Left lobe of liver (tissue), 2 donors: ENCODE results near the gene HAUS6. TPM values are rescaled to one million over a fixed set of nuclear protein-coding genes. Genes with fewer than 3 reads are reported as not detected.
A peak's percentile ranks its signal among the peaks of the same experiment; 100 is the strongest.
"Not testable (repeated sequence)": the region's sequence is repeated elsewhere in the genome, so short reads cannot be mapped to it uniquely, and the experiment has no call there.

Source experiments
- ATAC-seq: fragments of 200-7000 bp; cut with Tn5 transposase; one replicate; pipeline ENCODE4 v1.9.1; 2020; ENCODE audit warnings: mild to moderate bottlenecking, moderate library complexity
- DNase-seq: peaks from one replicate; pipeline ENCODE4 v3.0.0-alpha.2; 2020; ENCODE audit warnings: low spot score
- total RNA-seq: library from RNA; stranded (reverse); gene quantifications from one replicate; pipeline ENCODE4 v1.2.1, GENCODE V29; 2021
- donor health status: DM: no; HTN: no; CAD: no; lungs with moderate emphysema.
- donor health status: DM: no; HTN: yes; CAD: no.

Gene HAUS6, protein sequence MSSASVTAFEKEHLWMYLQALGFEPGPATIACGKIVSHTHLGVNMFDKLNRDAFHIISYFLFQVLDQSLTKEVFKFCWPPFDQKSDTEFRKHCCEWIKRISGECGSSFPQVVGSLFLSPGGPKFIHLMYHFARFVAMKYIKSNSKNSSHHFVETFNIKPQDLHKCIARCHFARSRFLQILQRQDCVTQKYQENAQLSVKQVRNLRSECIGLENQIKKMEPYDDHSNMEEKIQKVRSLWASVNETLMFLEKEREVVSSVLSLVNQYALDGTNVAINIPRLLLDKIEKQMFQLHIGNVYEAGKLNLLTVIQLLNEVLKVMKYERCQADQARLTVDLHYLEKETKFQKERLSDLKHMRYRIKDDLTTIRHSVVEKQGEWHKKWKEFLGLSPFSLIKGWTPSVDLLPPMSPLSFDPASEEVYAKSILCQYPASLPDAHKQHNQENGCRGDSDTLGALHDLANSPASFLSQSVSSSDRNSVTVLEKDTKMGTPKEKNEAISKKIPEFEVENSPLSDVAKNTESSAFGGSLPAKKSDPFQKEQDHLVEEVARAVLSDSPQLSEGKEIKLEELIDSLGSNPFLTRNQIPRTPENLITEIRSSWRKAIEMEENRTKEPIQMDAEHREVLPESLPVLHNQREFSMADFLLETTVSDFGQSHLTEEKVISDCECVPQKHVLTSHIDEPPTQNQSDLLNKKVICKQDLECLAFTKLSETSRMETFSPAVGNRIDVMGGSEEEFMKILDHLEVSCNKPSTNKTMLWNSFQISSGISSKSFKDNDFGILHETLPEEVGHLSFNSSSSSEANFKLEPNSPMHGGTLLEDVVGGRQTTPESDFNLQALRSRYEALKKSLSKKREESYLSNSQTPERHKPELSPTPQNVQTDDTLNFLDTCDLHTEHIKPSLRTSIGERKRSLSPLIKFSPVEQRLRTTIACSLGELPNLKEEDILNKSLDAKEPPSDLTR
- total RNA-seq: 2.6 TPM

DNA sequence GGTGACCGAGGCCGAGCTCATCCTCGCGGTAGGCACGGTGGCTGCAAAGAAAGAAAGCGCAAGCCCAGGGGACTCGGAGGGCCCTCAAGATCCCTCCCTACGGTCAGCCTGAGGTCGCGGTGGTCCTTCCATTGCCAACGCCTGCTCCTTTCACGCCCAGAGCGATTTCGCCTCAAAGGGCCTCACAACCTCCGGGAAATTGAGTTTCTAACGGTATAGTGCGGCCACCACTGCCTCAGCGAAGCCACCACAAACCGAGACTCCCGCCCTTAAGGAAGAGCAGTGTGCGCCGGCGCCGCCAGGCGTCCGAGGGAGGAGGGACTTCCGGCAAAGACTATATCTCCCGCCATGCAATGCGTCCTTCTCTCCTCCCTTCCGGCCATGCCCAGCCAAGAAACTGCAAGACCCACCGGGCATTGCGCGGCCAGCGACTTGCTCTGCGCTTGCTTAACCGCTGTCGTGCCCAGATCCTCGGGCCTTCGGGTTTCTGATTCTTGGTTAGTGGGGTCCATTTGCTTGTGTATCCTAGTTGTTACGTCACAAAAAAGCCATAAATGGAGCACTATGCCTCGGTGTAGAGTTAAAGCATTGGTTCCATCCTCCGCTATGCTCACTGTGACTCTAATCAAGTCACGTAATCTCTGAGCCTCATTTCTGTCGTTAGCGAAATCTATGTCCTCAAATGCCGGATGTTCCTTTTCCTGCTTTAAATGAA is at the start of gene HAUS6:
Gene HAUS6, minus strand, starts transcription at position 274 of the 715 bp plus-strand sequence. Its CDS starts 253 bp downstream, at position 21.
- DNase-seq (peak; percentile 97), ATAC-seq (peak; percentile 99)

DNA sequence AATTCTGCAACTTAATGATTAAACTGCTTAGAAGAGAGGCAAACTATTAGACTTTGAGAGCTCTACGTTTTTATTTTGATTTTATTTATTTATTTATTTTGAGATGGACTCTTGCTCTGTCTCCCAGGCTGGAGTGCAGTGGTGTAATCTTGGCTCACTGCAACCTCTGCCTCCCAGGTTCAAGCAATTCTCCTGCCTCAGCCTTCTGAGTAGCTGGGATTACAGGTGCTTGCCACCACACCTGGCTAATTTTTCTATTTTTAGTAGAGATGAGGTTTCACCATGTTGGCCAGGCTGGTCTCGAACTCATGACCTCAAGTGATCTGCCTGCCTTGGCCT is 49.4 kb upstream of the HAUS6 start:
- not testable (repeated sequence) for DNase-seq, ATAC-seq

DNA sequence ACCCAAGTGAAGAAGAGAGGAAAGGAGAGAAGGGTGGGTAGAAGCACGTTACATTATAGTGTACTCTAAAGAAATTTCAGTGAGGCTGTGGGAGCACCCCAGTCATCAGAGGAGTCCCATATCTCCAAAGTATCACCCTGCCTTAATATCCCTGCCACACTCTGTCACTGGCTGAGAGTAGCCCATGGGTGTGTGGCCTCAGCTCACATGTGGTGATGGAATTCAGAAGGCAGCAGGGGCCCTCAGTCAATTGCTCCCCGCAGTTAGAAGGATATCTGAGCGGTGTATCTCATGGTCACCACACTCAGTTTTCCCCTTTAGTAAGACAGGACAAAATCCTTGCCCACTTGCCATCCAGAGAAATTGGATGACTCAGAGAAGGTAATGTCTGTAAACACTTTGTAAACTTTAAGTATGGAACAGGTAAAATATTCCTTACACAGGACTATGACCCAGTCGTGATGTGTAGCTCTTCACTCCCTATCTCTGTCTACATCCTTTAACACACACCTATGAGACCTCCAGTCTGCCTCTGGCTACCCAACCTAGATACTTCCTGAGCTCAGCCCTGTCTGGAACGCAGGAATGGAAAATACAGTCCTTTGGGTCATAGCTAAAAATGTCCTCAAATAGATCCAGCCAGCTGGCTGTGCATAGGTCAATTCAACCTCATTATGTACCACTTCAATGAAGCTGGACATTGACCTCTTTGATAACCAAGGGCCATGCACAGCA is 48.9 kb upstream of the HAUS6 start:
- peak; percentile 83 for DNase-seq
- peak; percentile 72 for ATAC-seq

DNA sequence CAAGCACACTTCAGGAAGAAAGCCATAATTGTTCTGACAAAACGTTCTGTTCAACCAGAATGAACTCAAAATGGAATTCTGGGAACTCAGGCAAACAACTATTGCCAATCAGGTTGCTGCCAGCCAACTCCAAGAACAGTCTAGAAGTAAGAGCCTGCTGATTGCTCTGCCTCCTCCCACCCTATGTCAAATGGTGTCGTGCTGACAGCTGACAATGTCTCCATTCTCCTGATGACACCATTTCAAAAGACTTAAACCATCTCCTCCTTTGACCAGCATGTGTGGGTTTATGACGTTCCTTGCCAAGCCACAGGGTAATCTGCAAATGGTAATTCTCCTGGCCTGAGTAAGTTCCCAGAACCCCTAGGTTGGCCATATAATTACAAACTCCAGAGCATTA is 46.5 kb upstream of the HAUS6 start:
- DNase-seq (peak; percentile 76), ATAC-seq (peak; percentile 46)

DNA sequence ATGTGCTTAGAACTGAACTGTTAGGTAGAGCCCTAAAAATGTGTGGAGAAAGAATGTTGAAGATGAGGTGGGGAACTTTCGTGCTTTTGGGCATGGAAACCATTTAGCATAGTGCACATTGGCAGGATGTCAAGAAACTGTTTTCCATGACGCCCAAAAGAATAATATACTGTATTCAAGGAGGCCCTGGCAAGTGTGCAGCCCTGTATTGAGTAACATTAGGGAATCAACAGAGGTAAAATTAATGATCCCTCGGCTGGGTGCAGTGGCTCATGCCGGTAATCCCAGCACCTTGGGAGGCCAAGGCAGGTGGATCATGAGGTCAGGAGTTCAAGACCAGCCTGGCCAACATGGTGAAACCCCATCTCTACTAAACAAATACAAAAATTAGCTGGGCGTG is 45.5 kb upstream of the HAUS6 start:
- ATAC-seq: peak; percentile 9

DNA sequence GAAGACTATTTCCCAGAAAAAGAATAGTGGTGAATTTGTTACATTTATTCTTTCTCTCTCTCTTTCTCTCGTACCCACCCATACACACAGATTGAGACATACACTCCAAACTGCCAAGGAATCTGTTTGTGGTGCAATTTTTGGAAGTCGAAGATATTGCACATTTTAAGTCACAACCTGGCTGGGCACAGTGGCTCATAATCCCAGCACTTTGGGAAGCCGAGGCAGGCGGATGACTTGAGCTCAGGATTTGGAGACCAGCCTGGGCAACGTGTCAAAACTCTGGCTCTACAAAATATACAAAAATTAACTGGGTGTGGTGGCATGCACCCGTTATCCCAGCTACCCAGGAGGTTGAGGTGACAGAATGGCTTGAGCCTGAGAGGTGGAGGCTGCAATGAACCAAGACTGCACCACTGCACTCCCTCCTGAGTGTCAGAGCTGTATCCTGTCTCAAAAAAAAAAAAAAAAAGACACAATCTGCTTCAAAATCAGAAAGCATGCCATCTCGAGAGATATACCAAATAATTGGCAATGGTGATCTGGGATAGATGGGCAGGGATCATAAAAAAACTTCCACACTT is 43.8 kb upstream of the HAUS6 start:
- DNase-seq: no peak
- peak; percentile 6 for ATAC-seq

More for the DNA sequence above, 45.5 kb upstream of the HAUS6 start:
- DNase-seq: no peak

DNA sequence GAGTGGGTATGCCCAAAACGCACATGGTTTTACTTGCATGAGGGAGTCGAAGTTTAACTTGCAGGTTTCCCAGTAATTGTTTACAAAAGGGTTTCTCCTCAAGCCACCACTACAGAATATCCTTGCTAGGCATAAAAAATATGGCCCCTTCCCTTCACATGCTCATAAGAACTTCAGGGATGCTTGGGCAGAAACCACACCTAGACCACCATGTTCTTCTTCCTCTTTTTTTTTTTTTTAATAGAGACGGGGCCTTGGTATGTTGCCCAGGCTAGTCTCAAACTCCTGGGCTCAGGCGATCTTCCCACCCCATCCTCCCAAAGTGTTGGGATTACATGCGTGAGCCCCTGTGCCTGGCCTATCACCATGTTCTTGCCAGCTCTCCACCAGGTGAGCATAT is 43.2 kb upstream of the HAUS6 start:
- ATAC-seq: peak; percentile 24

DNA sequence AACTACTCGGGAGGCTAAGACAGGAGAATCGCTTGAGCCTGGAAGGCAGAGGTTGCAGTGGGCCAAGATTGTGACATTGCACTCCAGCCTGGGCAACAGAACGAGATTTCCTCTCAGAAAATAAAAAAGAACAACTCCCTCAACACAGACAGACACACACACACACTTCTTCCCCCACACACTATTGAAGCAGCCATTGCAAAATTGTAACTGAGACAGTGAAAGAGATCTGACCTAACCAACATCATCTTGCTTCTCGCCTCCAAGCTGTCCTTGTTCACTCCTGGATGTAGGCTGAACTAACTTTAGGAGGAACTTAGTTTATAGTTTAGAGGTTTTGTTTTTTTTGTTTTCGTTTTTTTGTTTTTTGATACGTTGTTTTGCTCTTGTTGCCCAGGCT is 37.6 kb upstream of the HAUS6 start:
- DNase-seq: no peak
- ATAC-seq: no peak

More for the DNA sequence above, 43.2 kb upstream of the HAUS6 start:
- no peak for DNase-seq

DNA sequence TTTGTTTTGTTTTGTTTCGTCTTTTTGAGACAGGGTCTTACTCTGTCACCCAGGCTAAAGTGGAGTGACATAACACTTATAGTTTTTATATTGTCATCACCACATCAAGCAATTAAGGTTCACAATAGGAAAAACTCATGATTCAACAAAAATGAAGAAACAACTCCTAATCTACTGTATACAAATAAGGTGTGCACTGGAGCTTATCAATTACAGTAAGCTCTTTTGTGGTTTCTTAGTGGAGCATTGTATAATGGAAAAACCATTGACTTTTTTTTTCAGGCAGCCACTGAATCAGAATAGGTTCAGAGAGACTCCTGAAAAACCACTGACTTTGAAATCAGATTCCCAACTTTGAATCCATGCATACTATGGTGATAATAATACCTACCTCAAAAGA is 35.4 kb upstream of the HAUS6 start:
- ATAC-seq (no peak), DNase-seq (no peak)

DNA sequence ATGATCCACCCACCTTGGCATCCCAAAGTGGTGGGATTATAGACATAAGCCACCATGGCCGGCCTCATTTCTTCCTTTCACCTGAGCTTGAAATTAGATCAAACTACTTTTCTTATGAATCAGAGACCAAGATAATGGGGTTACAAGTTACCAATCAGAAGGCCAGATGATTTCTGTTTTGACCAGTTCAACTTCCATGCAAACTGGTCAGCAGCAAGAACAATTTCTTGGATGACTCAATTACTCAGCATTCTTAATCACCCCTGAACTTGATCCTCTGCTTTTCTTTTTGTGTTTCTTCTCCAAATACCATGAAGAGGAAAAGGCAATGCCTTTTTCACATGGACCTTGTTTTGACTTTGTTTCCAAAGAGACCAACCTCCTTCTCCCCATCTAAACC is 34.6 kb upstream of the HAUS6 start:
- no peak for DNase-seq
- no peak for ATAC-seq

DNA sequence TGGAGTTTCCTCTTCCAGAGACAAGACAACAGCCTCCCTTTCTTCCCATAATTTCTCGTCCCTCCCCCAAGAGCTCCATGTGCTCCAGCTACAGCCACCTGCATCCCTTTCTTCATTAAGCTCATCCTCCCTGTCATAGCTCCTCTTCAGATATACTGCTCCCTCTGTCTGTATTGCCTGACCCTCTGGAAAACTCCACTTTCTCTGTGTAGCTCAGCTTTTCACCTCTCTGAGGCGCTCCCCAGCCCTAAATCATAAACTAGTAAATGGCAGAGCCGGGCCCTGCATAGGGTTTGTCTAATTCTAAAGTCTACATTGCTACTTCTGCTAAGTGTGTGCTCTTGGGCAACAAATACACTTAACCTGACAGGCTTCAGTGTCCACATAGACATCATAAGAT is 33.4 kb upstream of the HAUS6 start:
- ATAC-seq: peak; percentile 22
- DNase-seq: no peak

DNA sequence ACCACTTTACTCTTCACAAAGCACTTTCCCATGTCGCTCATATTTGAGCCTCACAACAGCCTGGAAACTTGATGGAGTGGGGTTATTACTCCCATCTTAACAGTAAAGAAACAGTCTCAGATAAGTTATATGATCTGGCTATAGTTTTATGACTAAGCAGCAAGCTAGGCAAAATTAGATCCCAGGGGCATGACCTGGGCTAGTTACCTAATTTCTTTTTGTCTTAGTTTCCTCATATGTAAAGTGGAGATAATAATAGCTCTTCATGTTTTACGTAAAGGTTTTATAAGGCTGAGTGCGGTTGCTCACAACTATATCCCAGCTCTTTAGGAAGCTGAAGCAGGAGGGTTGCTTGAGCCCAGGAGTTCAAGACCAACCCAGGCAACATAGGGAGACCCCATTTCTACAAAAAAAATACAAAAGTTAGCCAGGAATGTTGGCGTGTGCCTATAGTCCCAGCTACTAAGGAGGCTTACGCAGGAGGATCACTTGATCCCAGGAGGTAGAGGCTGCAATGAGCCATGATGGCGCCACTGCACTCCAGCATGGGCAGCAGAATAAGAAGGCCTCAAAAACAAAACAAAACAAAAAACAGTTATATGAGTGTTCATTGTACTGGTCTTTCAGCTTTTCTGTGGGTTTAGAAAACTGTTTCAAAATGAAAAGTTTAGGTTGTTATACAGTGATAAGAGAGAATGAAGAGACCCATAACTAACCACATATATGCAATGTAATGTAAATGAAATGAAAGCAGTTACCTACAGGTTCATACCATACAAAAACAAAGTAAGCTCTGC is 31.0 kb upstream of the HAUS6 start:
- ATAC-seq (no peak), DNase-seq (no peak)

DNA sequence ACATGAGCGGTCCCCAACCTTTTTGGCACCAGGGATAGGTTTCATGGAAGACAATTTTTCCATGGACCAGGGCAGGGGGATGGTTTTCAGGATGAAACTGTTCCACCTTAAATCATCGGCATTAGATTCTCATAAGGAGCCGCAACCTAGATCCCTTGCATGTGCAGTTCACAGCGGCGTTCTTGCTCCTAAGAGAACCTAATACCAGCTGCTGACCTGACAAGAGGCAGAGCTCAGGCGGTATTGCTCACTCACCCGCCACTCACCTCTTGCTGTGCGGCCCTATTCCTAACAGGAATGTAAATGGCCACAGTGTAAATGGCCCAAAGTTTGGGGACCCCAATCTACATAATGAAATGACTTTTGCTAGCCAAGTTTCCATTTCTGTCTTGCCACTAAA is 27.7 kb upstream of the HAUS6 start:
- no peak for DNase-seq
- no peak for ATAC-seq

DNA sequence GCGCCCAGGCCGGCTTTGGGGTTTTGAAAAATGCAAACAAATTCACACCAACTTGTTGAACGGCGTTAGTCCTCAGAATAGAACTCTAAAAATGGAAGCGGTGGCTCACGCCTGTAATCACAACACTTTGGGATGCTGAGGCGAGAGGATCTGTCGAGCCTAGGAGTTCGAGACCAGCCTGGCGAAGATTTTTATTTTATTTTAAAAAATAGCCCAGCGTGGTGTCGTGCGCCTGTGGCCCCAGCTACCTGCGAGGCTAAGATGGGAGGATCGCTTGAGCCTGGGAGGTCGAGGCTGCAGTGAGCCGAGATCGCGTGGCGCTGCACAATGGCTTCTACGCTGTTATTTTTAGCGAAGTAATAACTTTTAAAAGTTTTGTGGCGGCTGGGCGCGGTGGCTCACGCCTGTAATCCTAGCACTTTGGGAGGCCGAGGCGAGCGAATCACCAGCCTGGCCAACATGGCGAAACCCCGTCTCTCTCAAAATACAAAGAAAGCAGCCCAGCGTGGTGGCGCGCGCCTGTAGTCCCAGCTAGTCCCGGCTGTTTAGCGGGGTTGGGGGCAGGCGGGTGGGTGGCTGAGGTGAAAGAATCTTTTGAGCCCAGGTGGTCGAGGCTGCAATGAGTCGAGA is 25.3 kb upstream of the HAUS6 start:
- DNase-seq: no peak
- ATAC-seq: peak; percentile 7

DNA sequence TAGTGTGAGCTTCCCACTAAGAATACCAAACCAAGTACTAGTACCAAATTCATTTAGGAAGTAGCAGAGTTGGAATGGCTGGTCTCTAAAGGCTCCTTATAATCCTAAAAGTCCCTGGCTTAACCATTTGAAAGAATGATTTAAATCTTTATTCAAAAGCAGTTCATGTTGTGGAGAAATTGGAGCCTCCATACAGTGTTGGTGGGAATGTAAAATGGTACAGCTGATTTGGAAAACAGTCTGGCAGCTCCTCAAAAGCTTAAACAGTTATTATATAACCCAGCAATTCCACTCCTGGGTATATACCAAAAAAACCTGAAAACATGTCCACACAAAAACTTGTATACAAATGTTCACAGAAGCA is 21.7 kb upstream of the HAUS6 start:
- ATAC-seq (no peak), DNase-seq (no peak)

DNA sequence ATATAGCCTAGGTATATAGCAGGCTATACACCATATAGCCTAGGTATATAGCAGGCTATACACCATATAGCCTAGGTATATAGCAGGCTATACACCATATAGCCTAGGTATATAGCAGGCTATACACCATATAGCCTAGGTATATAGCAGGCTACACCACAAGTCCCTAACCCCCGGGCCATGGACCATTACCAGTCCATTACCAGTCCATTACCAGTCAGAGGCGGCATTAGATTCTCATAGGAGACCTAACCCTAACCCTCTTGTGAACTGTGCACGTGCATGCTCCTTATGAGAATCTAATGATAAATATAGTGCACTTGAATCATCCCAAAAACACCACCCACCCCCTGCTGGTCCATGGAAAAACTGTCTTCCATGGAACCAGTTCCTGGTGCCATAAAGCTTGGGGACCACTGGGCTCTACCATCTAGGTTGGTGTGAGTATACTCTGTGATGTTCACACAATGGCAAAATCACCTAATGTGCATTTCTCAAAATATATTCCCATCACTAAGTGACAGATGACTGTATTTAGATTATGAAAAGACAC is 19.9 kb upstream of the HAUS6 start:
- DNase-seq (no peak), ATAC-seq (no peak)

DNA sequence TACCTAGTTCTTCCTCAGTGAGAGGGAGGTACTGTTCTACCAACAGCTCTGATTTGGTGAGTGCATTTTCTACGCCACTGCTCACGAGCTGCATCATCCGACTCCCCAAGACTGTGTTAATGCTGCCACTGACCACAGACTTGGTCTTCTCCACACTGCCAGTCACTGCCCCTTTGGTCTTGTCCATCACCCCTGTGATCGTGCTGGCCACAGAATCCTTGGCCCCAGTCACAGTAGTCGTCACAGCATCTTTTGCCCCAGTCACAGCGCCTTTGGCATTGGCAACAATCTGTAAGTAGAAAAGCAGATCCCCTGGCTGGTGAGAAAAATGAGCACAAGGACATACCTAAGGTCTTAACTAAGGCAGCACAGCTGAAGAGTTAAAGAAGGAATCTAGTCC is 18.2 kb upstream of the HAUS6 start:
- no peak for ATAC-seq
- DNase-seq: no peak

DNA sequence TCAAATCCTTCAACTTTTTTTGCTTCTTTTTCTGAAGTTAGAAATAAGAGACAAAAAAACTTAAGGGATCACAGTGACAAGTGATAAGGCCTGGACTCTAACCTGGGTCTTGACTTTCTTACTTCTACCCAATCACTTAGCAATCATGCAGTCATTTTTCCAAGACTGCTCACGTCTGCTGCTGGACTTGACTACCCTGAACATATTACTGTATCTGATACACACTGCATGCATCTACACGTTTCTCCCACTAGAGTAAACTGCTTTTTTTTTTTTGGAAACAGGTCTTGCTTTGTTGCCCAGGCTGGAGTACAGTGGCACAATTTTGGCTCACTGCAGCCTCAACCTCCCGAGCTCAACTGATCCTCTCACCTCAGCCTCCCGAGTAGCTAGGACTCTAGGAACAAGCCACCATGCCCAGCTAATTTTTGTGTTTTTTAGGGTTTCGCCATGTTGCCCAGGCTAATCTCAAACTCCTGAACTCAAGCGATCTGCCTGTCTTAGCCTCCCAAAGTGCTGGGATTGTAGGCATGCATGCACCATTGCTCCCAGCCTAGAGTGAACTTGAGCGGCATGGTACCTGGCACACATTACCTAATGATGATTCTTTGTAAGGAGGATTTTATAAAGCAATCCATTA is 17.2 kb upstream of the HAUS6 start:
- ATAC-seq: no peak
- no peak for DNase-seq
